ENCODE measurements around the gene MEF2D. TPM values are rescaled to one million over a fixed set of nuclear protein-coding genes. Genes with fewer than 3 reads are reported as not detected.

The MEF2D gene
- 39.8 TPM for polyA plus RNA-seq (2013, experiment 1 of 2; ENCODE audit: insufficient read length)
- 36.5 TPM for polyA plus RNA-seq (2013, experiment 2 of 2; ENCODE audit: insufficient read length)

GRCh38 chr1:156500543-156500792, at the start of gene MEF2D:
TSS of gene MEF2D (minus strand) at chr1:156500775. CDS start at chr1:156483292, 17,483 bp downstream.
- DNase-seq, result no peak

GRCh38 chr1:156550346-156550745, 49.8 kb upstream of the MEF2D start:
- no peak for DNase-seq

GRCh38 chr1:156549831-156550230, 49.3 kb upstream of the MEF2D start:
- no peak for DNase-seq

GRCh38 chr1:156549390-156549789, 48.8 kb upstream of the MEF2D start:
- no peak for DNase-seq

- DNase-seq, result no peak
Measured at GRCh38 chr1:156547982-156548381, 47.4 kb upstream of the MEF2D start.

- no peak for DNase-seq
Measured at GRCh38 chr1:156547434-156547833, 46.9 kb upstream of the MEF2D start.

GRCh38 chr1:156546267-156546666, 45.7 kb upstream of the MEF2D start:
- DNase-seq, result peak; percentile 4

- DNase-seq, result no peak
Measured at GRCh38 chr1:156544592-156545102, 44.1 kb upstream of the MEF2D start.

- DNase-seq, result no peak
Measured at GRCh38 chr1:156543066-156543465, 42.5 kb upstream of the MEF2D start.

- no peak for DNase-seq
Measured at GRCh38 chr1:156540955-156541354, 40.4 kb upstream of the MEF2D start.

GRCh38 chr1:156539818-156540355, 39.3 kb upstream of the MEF2D start:
- no peak for DNase-seq

- DNase-seq, result no peak
Measured at GRCh38 chr1:156538711-156539440, 38.3 kb upstream of the MEF2D start.

GRCh38 chr1:156537027-156537426, 36.5 kb upstream of the MEF2D start:
- DNase-seq, result no peak

GRCh38 chr1:156534424-156535060, 34.0 kb upstream of the MEF2D start:
- DNase-seq, result no peak

GRCh38 chr1:156533568-156534220, 33.1 kb upstream of the MEF2D start:
- no peak for DNase-seq

GRCh38 chr1:156532374-156532773, 31.8 kb upstream of the MEF2D start:
- no peak for DNase-seq

GRCh38 chr1:156530006-156530405, 29.4 kb upstream of the MEF2D start:
- no peak for DNase-seq

GRCh38 chr1:156528875-156529425, 28.4 kb upstream of the MEF2D start:
- no peak for DNase-seq

- DNase-seq, result no peak
Measured at GRCh38 chr1:156528231-156528630, 27.7 kb upstream of the MEF2D start.

GRCh38 chr1:156527584-156527983, 27.0 kb upstream of the MEF2D start:
- DNase-seq, result no peak

- DNase-seq, result no peak
Measured at GRCh38 chr1:156525856-156526489, 25.4 kb upstream of the MEF2D start.

GRCh38 chr1:156525071-156525501, 24.5 kb upstream of the MEF2D start:
- DNase-seq, result no peak

GRCh38 chr1:156524481-156524869, 23.9 kb upstream of the MEF2D start:
- no peak for DNase-seq

All from fibroblast of skin of scalp (primary cell).